GM15510 (cell line): ENCODE results near the gene ADGRV1.

Experiments used
- POLR2A ChIP-seq: IDR thresholded peaks from 3 replicates; pipeline ENCODE4 v1.6.1; 2011; ENCODE audit warnings: borderline replicate concordance; ENCODE audit not compliant: insufficient read length; ENCODE audit errors: extremely low read depth

Gene ADGRV1

GRCh38 chr5:90981177-90981576 lies 422.6 kb downstream of the ADGRV1 start:
- TF ChIP-seq POLR2A, result no peak

GRCh38 chr5:90981821-90982220 lies 423.2 kb downstream of the ADGRV1 start:
- no peak for TF ChIP-seq POLR2A

- TF ChIP-seq POLR2A, result no peak
Measured at GRCh38 chr5:90982576-90982975, 424.0 kb downstream of the ADGRV1 start.

- TF ChIP-seq POLR2A, result no peak
Measured at GRCh38 chr5:90983148-90983547, 424.6 kb downstream of the ADGRV1 start.

- no peak for TF ChIP-seq POLR2A
Measured at GRCh38 chr5:90983711-90984124, 425.1 kb downstream of the ADGRV1 start.

GRCh38 chr5:90985341-90985740 lies 426.7 kb downstream of the ADGRV1 start:
- TF ChIP-seq POLR2A, result no peak

GRCh38 chr5:90987726-90988125 lies 429.1 kb downstream of the ADGRV1 start:
- no peak for TF ChIP-seq POLR2A

GRCh38 chr5:90991201-90991600 lies 432.6 kb downstream of the ADGRV1 start:
- no peak for TF ChIP-seq POLR2A

- no peak for TF ChIP-seq POLR2A
Measured at GRCh38 chr5:90994796-90995195, 436.2 kb downstream of the ADGRV1 start.

- no peak for TF ChIP-seq POLR2A
Measured at GRCh38 chr5:90996089-90996488, 437.5 kb downstream of the ADGRV1 start.

- no peak for TF ChIP-seq POLR2A
Measured at GRCh38 chr5:90997082-90997481, 438.5 kb downstream of the ADGRV1 start.

- no peak for TF ChIP-seq POLR2A
Measured at GRCh38 chr5:91000743-91001142, 442.1 kb downstream of the ADGRV1 start.

GRCh38 chr5:91006713-91007112 lies 448.1 kb downstream of the ADGRV1 start:
- no peak for TF ChIP-seq POLR2A

- TF ChIP-seq POLR2A, result no peak
Measured at GRCh38 chr5:91007251-91007650, 448.7 kb downstream of the ADGRV1 start.

GRCh38 chr5:91007780-91008402 lies 449.3 kb downstream of the ADGRV1 start:
- no peak for TF ChIP-seq POLR2A

GRCh38 chr5:91010090-91010489 lies 451.5 kb downstream of the ADGRV1 start:
- TF ChIP-seq POLR2A, result no peak

- no peak for TF ChIP-seq POLR2A
Measured at GRCh38 chr5:91011029-91011428, 452.4 kb downstream of the ADGRV1 start.
